OCI-LY1 (cell line): ENCODE results near the gene AGAP3.

ENCODE experiments used
- H2AFZ ChIP-seq: fragments of 200-600 bp; sonication (generic), shearing (Covaris generic); 2 replicates; pipeline ENCODE4 v1.6.0; 2014; ENCODE audit warnings: antibody characterized with exemption, mild to moderate bottlenecking, low read length
- H3F3A ChIP-seq: fragments of 200-600 bp; sonication (generic), shearing (Covaris generic); 2 replicates; pipeline ENCODE4 v1.6.0; 2014; ENCODE audit warnings: mild to moderate bottlenecking, antibody characterized with exemption, low read length, moderate library complexity; ENCODE audit not compliant: insufficient read depth
- H3K27ac ChIP-seq: fragments of 200-600 bp; sonication (generic); 2 replicates; pipeline ENCODE4 v1.5.1; 2014; ENCODE audit warnings: low read length, mixed run types, mild to moderate bottlenecking, low read depth; ENCODE audit not compliant: poor library complexity, severe bottlenecking
- H3K27me3 ChIP-seq: fragments of 200-600 bp; sonication (generic); 2 replicates; pipeline ENCODE4 v1.6.0; 2014; ENCODE audit warnings: antibody characterized with exemption, mild to moderate bottlenecking, low read length, moderate library complexity; ENCODE audit not compliant: insufficient read depth
- H3K36me3 ChIP-seq: fragments of 200-600 bp; sonication (generic); 2 replicates; pipeline ENCODE4 v1.6.1; 2014; ENCODE audit warnings: mild to moderate bottlenecking, antibody characterized with exemption, low read length, moderate library complexity, mixed read lengths; ENCODE audit not compliant: insufficient read depth
- H3K4me1 ChIP-seq: fragments of 200-600 bp; sonication (generic); 2 replicates; pipeline ENCODE4 v1.5.1; 2014; ENCODE audit warnings: mild to moderate bottlenecking, low read length, moderate library complexity; ENCODE audit not compliant: insufficient read depth, severe bottlenecking
- H3K4me2 ChIP-seq: fragments of 200-600 bp; sonication (generic), shearing (Covaris generic); 2 replicates; pipeline ENCODE4 v1.6.1; 2014; ENCODE audit warnings: low read length
- H3K4me3 ChIP-seq: fragments of 200-600 bp; sonication (generic); 2 replicates; pipeline ENCODE4 v1.5.1; 2014; ENCODE audit warnings: low read length, low read depth, mild to moderate bottlenecking, mixed read lengths; ENCODE audit not compliant: poor library complexity, severe bottlenecking
- H3K79me2 ChIP-seq: fragments of 200-600 bp; shearing (Covaris generic); 2 replicates; pipeline ENCODE4 v1.6.1; 2016; ENCODE audit warnings: mixed run types, low read length, mixed read lengths; ENCODE audit not compliant: insufficient read depth
- H3K9ac ChIP-seq: fragments of 200-600 bp; sonication (generic), shearing (Covaris generic); 2 replicates; pipeline ENCODE4 v1.6.1; 2014; ENCODE audit warnings: mild to moderate bottlenecking, low read length, mixed read lengths
- H3K9me2 ChIP-seq: fragments of 200-600 bp; sonication (generic), shearing (Covaris generic); 2 replicates; pipeline ENCODE4 v1.6.1; 2014; ENCODE audit warnings: low read depth, mild to moderate bottlenecking, low read length, mixed read lengths
- H3K9me3 ChIP-seq: fragments of 200-600 bp; shearing (Covaris generic); 2 replicates; pipeline ENCODE4 v1.6.1; 2014; ENCODE audit warnings: low read length, mixed read lengths
- H4K20me1 ChIP-seq: fragments of 200-600 bp; sonication (generic), shearing (Covaris generic); 2 replicates; pipeline ENCODE4 v1.6.0; 2016; ENCODE audit warnings: mild to moderate bottlenecking, low read length; ENCODE audit not compliant: insufficient read depth
- CTCF ChIP-seq: fragments of 200-600 bp; sonication (generic), shearing (Covaris generic); IDR thresholded peaks from 2 replicates; pipeline ENCODE4 v1.5.1; 2017; ENCODE audit warnings: mild to moderate bottlenecking, antibody characterized with exemption, low read length, moderate library complexity, mixed read lengths
- EZH2 ChIP-seq: fragments of 200-600 bp; sonication (generic), shearing (Covaris generic); IDR thresholded peaks from 2 replicates; pipeline ENCODE4 v1.8.0; 2017; ENCODE audit warnings: borderline replicate concordance, mixed run types, mild to moderate bottlenecking, antibody characterized with exemption, low read length, moderate library complexity, mixed read lengths

The AGAP3 gene

GRCh38 chr7:151103973-151104372 is 17.7 kb downstream of the AGAP3 start:
- Histone ChIP-seq H2AFZ (no peak overlapping the region), H4K20me1 (no peaks in the 10 kb centered on the region), H3K79me2 (no peaks in the 10 kb centered on the region), H3F3A (no peaks in the 10 kb centered on the region), H3K27ac (no peak overlapping the region), H3K9ac (no peak overlapping the region), H3K4me3 (no peak overlapping the region), H3K4me2 (no peak overlapping the region), H3K27me3 (peaks cover 12% of the 10 kb centered on the region; the same call in 1 of the 2 replicates), H3K4me1 (no peaks in the 10 kb centered on the region), H3K9me2 (no peaks in the 10 kb centered on the region), H3K36me3 (no peaks in the 10 kb centered on the region), H3K9me3 (no peaks in the 10 kb centered on the region)
- TF ChIP-seq EZH2 (0 out of 2 replicates have a peak, but pooled peaks have one; percentile 85), CTCF (no peak)

- Histone ChIP-seq H2AFZ (no peak overlapping the region), H3K9me3 (no peaks in the 10 kb centered on the region), H3K4me1 (no peaks in the 10 kb centered on the region), H3K79me2 (no peaks in the 10 kb centered on the region), H3K9me2 (no peaks in the 10 kb centered on the region), H3K4me2 (no peak overlapping the region), H3K27ac (no peak overlapping the region), H3K36me3 (no peaks in the 10 kb centered on the region), H4K20me1 (no peaks in the 10 kb centered on the region), H3K4me3 (no peak overlapping the region), H3K27me3 (peaks cover 15% of the 10 kb centered on the region; the same call in 1 of the 2 replicates), H3K9ac (no peak overlapping the region), H3F3A (no peaks in the 10 kb centered on the region)
- TF ChIP-seq EZH2 (no peak), CTCF (no peak)
Measured at GRCh38 chr7:151104411-151105235, 18.3 kb downstream of the AGAP3 start.

- Histone ChIP-seq H3K9me2 (no peaks in the 10 kb centered on the region), H3K4me2 (no peak overlapping the region), H3K27me3 (peaks cover 16% of the 10 kb centered on the region; the same call in 1 of the 2 replicates), H3K36me3 (no peaks in the 10 kb centered on the region), H4K20me1 (no peaks in the 10 kb centered on the region), H3K79me2 (no peaks in the 10 kb centered on the region), H2AFZ (no peak overlapping the region), H3K4me1 (no peaks in the 10 kb centered on the region), H3K4me3 (no peak overlapping the region), H3K27ac (no peak overlapping the region), H3K9me3 (no peaks in the 10 kb centered on the region), H3F3A (no peaks in the 10 kb centered on the region), H3K9ac (no peak overlapping the region)
- TF ChIP-seq EZH2 = no peak
- no peak for TF ChIP-seq CTCF
Measured at GRCh38 chr7:151107882-151108281, 21.6 kb downstream of the AGAP3 start.
